SH-SY5Y (cell line): ENCODE data around the gene GFPT2.

Experiments
- GATA2 ChIP-seq: IDR thresholded peaks from 2 replicates; pipeline ENCODE4 v1.6.1; 2011; ENCODE audit warnings: mild to moderate bottlenecking, low read depth, low read length
- GATA3 ChIP-seq: IDR thresholded peaks from 2 replicates; pipeline ENCODE4 v1.6.1; 2011; ENCODE audit warnings: low read depth, mild to moderate bottlenecking, low read length, moderate library complexity

The GFPT2 gene

GRCh38 chr5:180349391-180349790 lies 3.7 kb downstream of the GFPT2 start:
- TF ChIP-seq GATA3 (no peak), GATA2 (no peak)

GRCh38 chr5:180348336-180348735 lies 4.8 kb downstream of the GFPT2 start:
- TF ChIP-seq GATA3: no peak
- TF ChIP-seq GATA2: no peak

GRCh38 chr5:180347702-180348101 lies 5.4 kb downstream of the GFPT2 start:
- TF ChIP-seq GATA2 (no peak), GATA3 (no peak)

GRCh38 chr5:180346358-180346757 lies 6.8 kb downstream of the GFPT2 start:
- TF ChIP-seq GATA3 (no peak), GATA2 (no peak)

GRCh38 chr5:180345781-180346180 lies 7.4 kb downstream of the GFPT2 start:
- TF ChIP-seq GATA3: no peak
- TF ChIP-seq GATA2: no peak

GRCh38 chr5:180345186-180345585 lies 8.0 kb downstream of the GFPT2 start:
- TF ChIP-seq GATA2 (no peak), GATA3 (no peak)

GRCh38 chr5:180344696-180344999 lies 8.5 kb downstream of the GFPT2 start:
- TF ChIP-seq GATA2: no peak
- no peak for TF ChIP-seq GATA3

- TF ChIP-seq GATA2 (no peak), GATA3 (no peak)
These were observed 9.1 kb downstream of the GFPT2 start for GRCh38 chr5:180343831-180344695.

GRCh38 chr5:180343110-180343830 lies 9.9 kb downstream of the GFPT2 start:
- TF ChIP-seq GATA3: no peak
- no peak for TF ChIP-seq GATA2

GRCh38 chr5:180341595-180341994 lies 11.5 kb downstream of the GFPT2 start:
- TF ChIP-seq GATA2: no peak

GRCh38 chr5:180340856-180341255 lies 12.3 kb downstream of the GFPT2 start:
- no peak for TF ChIP-seq GATA2
- no peak for TF ChIP-seq GATA3

- TF ChIP-seq GATA2: no peak
- no peak for TF ChIP-seq GATA3
These were observed 13.5 kb downstream of the GFPT2 start for GRCh38 chr5:180339583-180340183.

- no peak for TF ChIP-seq GATA3
- TF ChIP-seq GATA2: no peak
These were observed 15.0 kb downstream of the GFPT2 start for GRCh38 chr5:180338001-180338707.

GRCh38 chr5:180336234-180337020 lies 16.7 kb downstream of the GFPT2 start:
- no peak for TF ChIP-seq GATA3
- TF ChIP-seq GATA2: no peak

- TF ChIP-seq GATA2: no peak
- no peak for TF ChIP-seq GATA3
These were observed 17.4 kb downstream of the GFPT2 start for GRCh38 chr5:180335614-180336233.
